Ishikawa (cell line): ENCODE results near the gene HELB.

Experiments used
- CEBPB ChIP-seq: IDR thresholded peaks from 2 replicates; pipeline ENCODE4 v1.6.1; 2012
- CREB1 ChIP-seq: IDR thresholded peaks from 2 replicates; pipeline ENCODE4 v1.6.1; 2012; ENCODE audit warnings: low read depth
- EGR1 ChIP-seq: IDR thresholded peaks from 2 replicates; pipeline ENCODE4 v1.6.1; 2012
- EP300 ChIP-seq: IDR thresholded peaks from 2 replicates; pipeline ENCODE4 v1.6.1; 2012; ENCODE audit warnings: borderline replicate concordance
- FOXM1 ChIP-seq: IDR thresholded peaks from 2 replicates; pipeline ENCODE4 v1.6.1; 2012; ENCODE audit warnings: low read depth, borderline replicate concordance
- NFIC ChIP-seq: IDR thresholded peaks from 2 replicates; pipeline ENCODE4 v1.6.1; 2012
- RAD21 ChIP-seq: IDR thresholded peaks from 2 replicates; pipeline ENCODE4 v1.6.1; 2012; ENCODE audit warnings: low read depth
- TAF1 ChIP-seq: IDR thresholded peaks from 2 replicates; pipeline ENCODE4 v1.6.1; 2012; ENCODE audit warnings: low read depth, mild to moderate bottlenecking
- TCF12 ChIP-seq: IDR thresholded peaks from 2 replicates; pipeline ENCODE4 v1.6.1; 2012; ENCODE audit warnings: low read depth
- YY1 ChIP-seq: IDR thresholded peaks from 2 replicates; pipeline ENCODE4 v1.6.1; 2012; ENCODE audit warnings: low read depth
- ZBTB7A ChIP-seq: IDR thresholded peaks from 2 replicates; pipeline ENCODE4 v1.6.1; 2012; ENCODE audit warnings: low read depth
- TF ChIP-seq, protein P1 (sequence below): IDR thresholded peaks from 2 replicates; pipeline ENCODE4 v1.6.1; 2012
- TF ChIP-seq, protein P2 (sequence below): IDR thresholded peaks from 2 replicates; pipeline ENCODE4 v1.6.1; 2012; ENCODE audit warnings: low read depth, mild to moderate bottlenecking

DNA sequence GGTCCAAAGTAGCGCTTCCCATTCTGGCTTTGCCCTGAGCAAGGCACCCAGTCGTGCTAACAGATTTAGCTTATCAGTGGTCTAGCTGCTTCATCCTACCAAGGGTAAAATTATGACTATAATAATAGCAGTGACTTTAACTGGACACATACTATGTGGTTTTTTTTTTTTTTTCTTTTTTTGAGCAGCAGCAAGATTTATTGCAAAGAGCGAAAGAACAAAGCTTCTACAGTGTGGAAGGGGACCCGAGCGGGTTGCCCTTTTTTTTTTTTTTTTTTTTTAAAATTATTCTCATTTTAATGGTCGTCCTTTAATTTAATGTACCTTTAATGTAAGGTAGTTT, 505 bp downstream of the HELB start:
- TF ChIP-seq EP300 = no peak
- no peak for TF ChIP-seq CREB1
- TF ChIP-seq, protein P1, sequence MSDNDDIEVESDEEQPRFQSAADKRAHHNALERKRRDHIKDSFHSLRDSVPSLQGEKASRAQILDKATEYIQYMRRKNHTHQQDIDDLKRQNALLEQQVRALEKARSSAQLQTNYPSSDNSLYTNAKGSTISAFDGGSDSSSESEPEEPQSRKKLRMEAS = no peak
- TF ChIP-seq CEBPB = no peak
- no peak for TF ChIP-seq TCF12
- TF ChIP-seq, protein P2, sequence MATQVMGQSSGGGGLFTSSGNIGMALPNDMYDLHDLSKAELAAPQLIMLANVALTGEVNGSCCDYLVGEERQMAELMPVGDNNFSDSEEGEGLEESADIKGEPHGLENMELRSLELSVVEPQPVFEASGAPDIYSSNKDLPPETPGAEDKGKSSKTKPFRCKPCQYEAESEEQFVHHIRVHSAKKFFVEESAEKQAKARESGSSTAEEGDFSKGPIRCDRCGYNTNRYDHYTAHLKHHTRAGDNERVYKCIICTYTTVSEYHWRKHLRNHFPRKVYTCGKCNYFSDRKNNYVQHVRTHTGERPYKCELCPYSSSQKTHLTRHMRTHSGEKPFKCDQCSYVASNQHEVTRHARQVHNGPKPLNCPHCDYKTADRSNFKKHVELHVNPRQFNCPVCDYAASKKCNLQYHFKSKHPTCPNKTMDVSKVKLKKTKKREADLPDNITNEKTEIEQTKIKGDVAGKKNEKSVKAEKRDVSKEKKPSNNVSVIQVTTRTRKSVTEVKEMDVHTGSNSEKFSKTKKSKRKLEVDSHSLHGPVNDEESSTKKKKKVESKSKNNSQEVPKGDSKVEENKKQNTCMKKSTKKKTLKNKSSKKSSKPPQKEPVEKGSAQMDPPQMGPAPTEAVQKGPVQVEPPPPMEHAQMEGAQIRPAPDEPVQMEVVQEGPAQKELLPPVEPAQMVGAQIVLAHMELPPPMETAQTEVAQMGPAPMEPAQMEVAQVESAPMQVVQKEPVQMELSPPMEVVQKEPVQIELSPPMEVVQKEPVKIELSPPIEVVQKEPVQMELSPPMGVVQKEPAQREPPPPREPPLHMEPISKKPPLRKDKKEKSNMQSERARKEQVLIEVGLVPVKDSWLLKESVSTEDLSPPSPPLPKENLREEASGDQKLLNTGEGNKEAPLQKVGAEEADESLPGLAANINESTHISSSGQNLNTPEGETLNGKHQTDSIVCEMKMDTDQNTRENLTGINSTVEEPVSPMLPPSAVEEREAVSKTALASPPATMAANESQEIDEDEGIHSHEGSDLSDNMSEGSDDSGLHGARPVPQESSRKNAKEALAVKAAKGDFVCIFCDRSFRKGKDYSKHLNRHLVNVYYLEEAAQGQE = no peak
- TF ChIP-seq FOXM1 = no peak
- no peak for TF ChIP-seq YY1
- TF ChIP-seq TAF1 = no peak
- TF ChIP-seq EGR1 = no peak
- no peak for TF ChIP-seq RAD21
- TF ChIP-seq NFIC = no peak
- no peak for TF ChIP-seq ZBTB7A
